Measurements from ENCODE around the gene TRPM4. TPM values are rescaled to one million over a fixed set of nuclear protein-coding genes. Genes with fewer than 3 reads are reported as not detected.

The TRPM4 gene
- total RNA-seq, 3 donors from 2014 or later = 13.1 to 34.0 (median 24.3) TPM

DNA sequence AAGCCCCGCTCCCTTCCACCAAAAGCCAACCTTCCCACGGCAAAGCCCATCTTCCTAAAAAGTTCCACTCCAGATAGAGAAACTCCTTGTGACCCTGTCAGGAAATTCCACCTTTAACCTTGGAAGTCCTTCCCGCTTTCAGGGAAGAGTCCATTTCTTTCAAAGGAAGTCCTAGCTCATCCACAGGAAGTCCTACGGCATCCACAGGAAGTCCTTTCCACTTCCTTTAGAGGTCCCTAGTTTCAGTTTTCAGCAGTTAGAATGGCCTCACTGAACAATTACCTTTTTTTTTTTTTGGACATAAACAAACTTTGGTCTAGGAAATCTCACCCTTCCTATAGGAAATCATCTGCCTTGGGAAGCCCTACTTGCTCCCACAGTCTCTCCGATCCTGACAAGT lies 31.7 kb downstream of the TRPM4 start:
- Histone ChIP-seq H3K36me3 (no peaks in the 10 kb centered on the region), H3K4me3 (no peak overlapping the region), H3K27me3 (no peaks in the 10 kb centered on the region), H3K9me3 (no peaks in the 10 kb centered on the region), H3K27ac (no peak overlapping the region), H3K4me1 (no peaks in the 10 kb centered on the region)
- intact Hi-C loops (cut with DNase I; ENCODE audit: low total_unique reads) = no loop called here
- no peak for TF ChIP-seq POLR2AphosphoS5 (IDR thresholded peaks at IDR 0.05)
- DNase-seq (ENCODE audit: low spot score in 2 of 2) = no peak

- Histone ChIP-seq H3K27ac (no peak overlapping the region), H3K4me1 (no peaks in the 10 kb centered on the region), H3K36me3 (no peaks in the 10 kb centered on the region), H3K27me3 (no peaks in the 10 kb centered on the region), H3K9me3 (no peaks in the 10 kb centered on the region), H3K4me3 (no peak overlapping the region)
- TF ChIP-seq POLR2A (IDR thresholded peaks at IDR 0.05) (no peak), POLR2AphosphoS5 (IDR thresholded peaks at IDR 0.05) (no peak)
- TF ChIP-seq, protein P1, sequence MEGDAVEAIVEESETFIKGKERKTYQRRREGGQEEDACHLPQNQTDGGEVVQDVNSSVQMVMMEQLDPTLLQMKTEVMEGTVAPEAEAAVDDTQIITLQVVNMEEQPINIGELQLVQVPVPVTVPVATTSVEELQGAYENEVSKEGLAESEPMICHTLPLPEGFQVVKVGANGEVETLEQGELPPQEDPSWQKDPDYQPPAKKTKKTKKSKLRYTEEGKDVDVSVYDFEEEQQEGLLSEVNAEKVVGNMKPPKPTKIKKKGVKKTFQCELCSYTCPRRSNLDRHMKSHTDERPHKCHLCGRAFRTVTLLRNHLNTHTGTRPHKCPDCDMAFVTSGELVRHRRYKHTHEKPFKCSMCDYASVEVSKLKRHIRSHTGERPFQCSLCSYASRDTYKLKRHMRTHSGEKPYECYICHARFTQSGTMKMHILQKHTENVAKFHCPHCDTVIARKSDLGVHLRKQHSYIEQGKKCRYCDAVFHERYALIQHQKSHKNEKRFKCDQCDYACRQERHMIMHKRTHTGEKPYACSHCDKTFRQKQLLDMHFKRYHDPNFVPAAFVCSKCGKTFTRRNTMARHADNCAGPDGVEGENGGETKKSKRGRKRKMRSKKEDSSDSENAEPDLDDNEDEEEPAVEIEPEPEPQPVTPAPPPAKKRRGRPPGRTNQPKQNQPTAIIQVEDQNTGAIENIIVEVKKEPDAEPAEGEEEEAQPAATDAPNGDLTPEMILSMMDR (IDR thresholded peaks at IDR 0.05) = no peak
- intact Hi-C loops (cut with DNase I; ENCODE audit: low total_unique reads) = loop anchor here (10.0 kb wide), 1 partner anchor 116 kb away; the partner anchor contains the start of gene KCNA7
- DNase-seq (ENCODE audit: low spot score in 2 of 2) = no peak
Observed at GRCh38 chr19:49190781-49191180, 33.2 kb downstream of the TRPM4 start.

DNA sequence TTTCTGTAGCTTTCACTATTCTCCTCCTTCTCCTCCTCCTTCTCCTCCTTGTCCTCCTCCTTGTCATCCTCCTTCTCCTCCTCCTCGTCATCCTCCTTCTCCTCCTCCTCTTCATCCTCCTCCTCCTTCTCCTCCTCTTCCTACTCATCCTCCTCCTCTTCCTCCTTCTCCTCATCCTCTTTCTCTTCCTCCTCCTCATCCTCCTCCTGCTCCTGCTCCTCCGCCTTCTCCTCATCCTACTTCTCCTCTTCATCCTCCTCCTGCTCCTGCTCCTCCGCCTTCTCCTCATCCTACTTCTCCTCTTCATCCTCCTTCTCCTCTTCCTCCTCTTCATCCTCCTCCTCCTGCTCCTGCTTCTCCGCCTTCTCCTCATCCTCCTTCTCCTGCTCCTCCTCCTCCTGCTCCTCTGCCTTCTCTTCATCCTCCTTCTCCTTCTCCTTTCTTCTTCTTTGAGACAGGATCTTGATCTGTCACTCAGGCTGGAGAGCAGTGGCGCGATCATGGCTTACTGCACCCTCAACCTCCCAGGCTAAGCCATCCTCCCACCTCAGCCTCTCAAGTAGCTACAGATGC lies 36.3 kb downstream of the TRPM4 start:
- DNase-seq (ENCODE audit: low spot score in 2 of 2) = no peak
- Histone ChIP-seq H3K27me3 (no peaks in the 10 kb centered on the region), H3K4me1 (no peaks in the 10 kb centered on the region), H3K4me3 (no peak overlapping the region), H3K9me3 (no peaks in the 10 kb centered on the region), H3K36me3 (no peaks in the 10 kb centered on the region), H3K27ac (no peak overlapping the region)
- intact Hi-C loops (cut with DNase I; ENCODE audit: low total_unique reads) = loop anchor here (10.0 kb wide), 1 partner anchor 119 kb away; the partner anchor contains the start of gene KCNA7
- no peak for TF ChIP-seq POLR2AphosphoS5 (IDR thresholded peaks at IDR 0.05)
- TF ChIP-seq, protein P1 (IDR thresholded peaks at IDR 0.05) = no peak
- no peak for TF ChIP-seq POLR2A (IDR thresholded peaks at IDR 0.05)

- TF ChIP-seq POLR2A (IDR thresholded peaks at IDR 0.05) (no peak), POLR2AphosphoS5 (IDR thresholded peaks at IDR 0.05) (no peak)
- TF ChIP-seq, protein P1 (IDR thresholded peaks at IDR 0.05) = no peak
- H3K36me3 ChIP-seq = no peaks in the 10 kb centered on the region
- H3K4me3 ChIP-seq = no peak overlapping the region
- H3K4me1 ChIP-seq = no peaks in the 10 kb centered on the region
- intact Hi-C loops (cut with DNase I; ENCODE audit: low total_unique reads) = loop anchor here (10.0 kb wide), 1 partner anchor 120 kb away; the partner anchor contains the start of gene KCNA7
- no peak overlapping the region for H3K27ac ChIP-seq
- H3K9me3 ChIP-seq = no peaks in the 10 kb centered on the region
- DNase-seq (ENCODE audit: low spot score in 2 of 2) = no peak
- no peaks in the 10 kb centered on the region for H3K27me3 ChIP-seq
Observed at GRCh38 chr19:49194408-49194807, 36.8 kb downstream of the TRPM4 start.

DNA sequence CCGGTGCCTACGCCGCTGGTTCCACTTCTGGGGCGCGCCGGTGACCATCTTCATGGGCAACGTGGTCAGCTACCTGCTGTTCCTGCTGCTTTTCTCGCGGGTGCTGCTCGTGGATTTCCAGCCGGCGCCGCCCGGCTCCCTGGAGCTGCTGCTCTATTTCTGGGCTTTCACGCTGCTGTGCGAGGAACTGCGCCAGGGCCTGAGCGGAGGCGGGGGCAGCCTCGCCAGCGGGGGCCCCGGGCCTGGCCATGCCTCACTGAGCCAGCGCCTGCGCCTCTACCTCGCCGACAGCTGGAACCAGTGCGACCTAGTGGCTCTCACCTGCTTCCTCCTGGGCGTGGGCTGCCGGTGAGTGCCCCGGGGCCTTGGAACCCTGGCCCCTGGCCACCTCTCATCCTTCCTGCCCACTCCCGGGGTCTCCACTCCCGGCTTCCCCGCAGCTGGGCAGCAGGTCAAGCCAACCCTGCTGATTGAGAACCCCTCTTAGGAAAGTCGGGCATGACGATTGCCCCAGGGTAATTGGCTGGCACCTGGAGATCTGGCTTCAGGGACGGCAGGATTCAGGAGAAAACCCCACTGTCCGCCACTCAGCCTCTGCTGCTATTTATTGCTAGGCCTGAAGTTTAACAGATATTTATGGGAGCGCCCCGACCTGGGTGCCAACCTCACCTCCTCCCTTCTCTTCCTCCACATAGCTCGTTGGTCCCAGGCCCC lies 39.1 kb downstream of the TRPM4 start:
- Histone ChIP-seq H3K9me3 (no peaks in the 10 kb centered on the region), H3K36me3 (no peaks in the 10 kb centered on the region), H3K4me3 (peak overlapping the region in 2 of 3 donors; percentile 27 to 39), H3K27ac (peak overlapping the region; percentile 64 to 66), H3K27me3 (no peaks in the 10 kb centered on the region), H3K4me1 (no peaks in the 10 kb centered on the region)
- intact Hi-C loops (cut with DNase I; ENCODE audit: low total_unique reads) = loop anchor here (10.0 kb wide), 1 partner anchor 122 kb away; the partner anchor contains the start of gene KCNA7
- peak in 1 of 2 donors; percentile 48 for DNase-seq (ENCODE audit: low spot score in 2 of 2)
- TF ChIP-seq POLR2A (IDR thresholded peaks at IDR 0.05) (no peak), POLR2AphosphoS5 (IDR thresholded peaks at IDR 0.05) (peak in 1 of 3 donors; percentile 26)
- TF ChIP-seq, protein P1 (IDR thresholded peaks at IDR 0.05) = no peak
